ENCODE data around the gene FLNB.

Gene FLNB

DNA sequence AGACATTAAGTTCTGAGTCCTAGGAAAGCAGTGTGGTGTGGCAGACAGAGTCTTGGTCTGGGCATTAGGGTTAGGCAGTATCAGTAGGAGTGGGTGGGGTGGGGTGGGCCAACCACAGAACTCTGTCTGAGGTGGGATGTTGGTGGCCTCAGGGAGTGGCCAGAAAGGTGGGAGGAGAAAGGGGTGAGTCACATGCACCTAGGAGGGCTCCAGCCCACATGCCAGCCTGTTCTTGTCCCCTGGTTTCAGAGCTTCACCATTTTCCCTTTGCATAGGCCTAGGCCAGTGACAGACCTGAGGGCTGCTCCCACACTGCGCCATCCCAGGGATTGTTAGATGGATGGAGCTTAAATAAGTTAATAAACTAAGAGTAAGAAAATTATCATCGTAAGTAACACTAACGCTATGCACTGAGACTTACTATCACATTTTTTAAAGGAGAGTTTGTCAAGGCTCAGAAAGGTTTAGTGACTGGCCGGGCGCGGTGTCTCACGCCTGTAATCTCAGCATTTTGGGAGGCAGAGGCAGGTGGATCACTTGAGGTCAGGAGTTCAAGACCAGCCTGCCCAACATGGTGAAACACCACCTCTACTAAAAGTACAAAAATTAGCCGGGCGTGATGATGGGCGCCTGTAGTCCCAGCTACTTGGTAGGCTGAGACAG lies 168.7 kb downstream of the FLNB start:
- H3K27ac ChIP-seq = no peak overlapping the region
- DNase-seq (ENCODE audit: low spot score) = no peak
- no peak overlapping the region for H3K4me3 ChIP-seq
- no peak for TF ChIP-seq CTCF (IDR thresholded peaks at IDR 0.05)

DNA sequence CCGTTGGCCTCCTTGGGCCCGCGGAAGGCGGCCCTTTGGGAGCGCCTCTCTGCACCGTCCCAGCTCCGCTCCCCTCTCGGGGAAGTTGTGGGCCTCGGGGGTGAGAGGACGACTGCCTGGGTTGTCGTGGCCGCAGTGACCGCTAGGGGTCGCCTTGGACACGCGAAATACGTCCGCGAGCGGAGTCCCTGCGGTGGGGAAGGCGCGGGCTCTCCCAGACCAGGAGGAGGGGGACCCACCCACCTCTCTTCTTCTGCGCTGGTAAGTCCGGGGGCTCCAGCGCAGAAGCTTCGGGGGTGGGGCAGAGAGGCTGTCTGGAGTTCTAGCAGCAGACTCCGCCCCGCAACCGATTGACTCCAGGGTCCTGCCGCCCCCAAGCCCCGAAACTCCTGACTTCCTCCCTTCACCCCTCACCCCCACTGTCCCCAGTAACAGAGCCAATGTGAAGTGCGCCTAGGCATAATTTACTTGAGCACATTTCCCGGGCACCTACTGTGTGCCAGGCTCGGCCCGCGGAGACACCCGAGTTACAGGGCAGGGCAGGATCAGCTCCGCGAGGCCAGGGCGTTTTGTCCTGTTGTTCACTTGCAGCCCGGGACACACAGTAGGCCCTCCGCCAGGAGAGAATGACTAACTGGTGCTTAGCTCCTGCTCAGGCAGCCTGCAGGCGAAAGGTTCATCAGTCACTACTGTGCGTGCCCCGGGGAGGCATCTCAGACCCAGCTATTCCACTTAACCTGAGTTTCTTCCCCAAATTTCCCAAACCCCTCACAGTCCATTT lies 169.7 kb downstream of the FLNB start:
- Histone ChIP-seq H3K27ac (no peak overlapping the region), H3K4me3 (peak overlapping the region; percentile 73)
- peak; percentile 86 for DNase-seq (ENCODE audit: low spot score)
- peak; percentile 87 for TF ChIP-seq CTCF (IDR thresholded peaks at IDR 0.05)

- TF ChIP-seq CTCF (IDR thresholded peaks at IDR 0.05) = no peak
- DNase-seq (ENCODE audit: low spot score) = no peak
- Histone ChIP-seq H3K4me3 (no peak overlapping the region), H3K27ac (no peak overlapping the region)
These were observed 170.5 kb downstream of the FLNB start for GRCh38 chr3:58178528-58179234.

- TF ChIP-seq CTCF (IDR thresholded peaks at IDR 0.05) = no peak
These were observed 171.2 kb downstream of the FLNB start for GRCh38 chr3:58179235-58180098.

DNA sequence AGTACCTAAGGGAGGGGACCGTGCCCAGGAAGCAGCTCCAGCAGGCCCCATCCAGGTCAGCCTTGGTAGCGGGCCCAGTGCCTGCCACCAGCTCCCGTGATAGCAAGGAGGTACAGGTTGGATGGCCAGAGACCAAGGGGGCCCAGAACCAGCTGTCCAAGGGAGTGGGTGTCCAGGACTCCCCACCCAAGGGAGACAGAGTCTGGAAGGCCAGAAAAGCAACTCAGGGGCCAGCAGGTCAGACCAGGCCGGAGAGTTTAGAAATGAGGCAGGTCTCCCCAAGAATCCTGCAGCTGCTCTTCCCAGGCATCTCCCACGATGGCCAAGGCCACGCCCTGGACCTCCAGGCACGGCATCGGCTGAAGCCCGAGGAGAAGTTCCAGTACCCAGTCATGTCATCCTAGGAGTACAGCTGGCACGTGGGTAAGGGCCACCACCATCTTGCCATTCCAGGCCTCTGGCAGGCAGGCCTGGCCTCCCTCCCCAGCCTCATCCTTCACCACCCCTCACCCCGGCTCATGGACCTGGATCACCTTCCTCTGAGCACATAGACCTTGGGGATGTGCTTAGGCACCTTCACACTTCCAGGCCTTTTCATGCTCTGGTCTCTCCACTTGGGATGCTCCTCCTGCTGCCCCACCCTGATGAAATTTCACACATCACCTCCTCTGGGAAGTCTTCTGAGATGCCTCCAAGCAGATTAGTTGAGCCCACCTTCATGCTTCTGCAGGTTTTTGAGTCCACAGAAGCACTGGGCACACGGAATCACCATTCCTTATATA lies 172.1 kb downstream of the FLNB start:
- H3K4me3 ChIP-seq = no peak overlapping the region
- no peak for TF ChIP-seq CTCF (IDR thresholded peaks at IDR 0.05)
- no peak for DNase-seq (ENCODE audit: low spot score)
- H3K27ac ChIP-seq = no peak overlapping the region

More at GRCh38 chr3:58179235-58180098, 171.2 kb downstream of the FLNB start:
- no peak for DNase-seq (ENCODE audit: low spot score)
- Histone ChIP-seq H3K4me3 (no peak overlapping the region), H3K27ac (no peak overlapping the region)
